HL-60/S4 treated with phorbol 12-myristate 13-acetate at 8.2 ng/mL for 4 days and 3 days (cell line): ENCODE data around the gene CEBPB.
"Not testable (repeated sequence)": the region's sequence is repeated elsewhere in the genome, so short reads cannot be mapped to it uniquely, and the experiment has no call there.

Source experiments
- in situ Hi-C: fragments of 300-500 bp; cut with MboI; formaldehyde crosslinking; loops from 2 replicates; pipeline ENCODE4 v1.15.0; 2022; ENCODE audit warnings: low sequenced_read_pairs

Gene CEBPB

DNA sequence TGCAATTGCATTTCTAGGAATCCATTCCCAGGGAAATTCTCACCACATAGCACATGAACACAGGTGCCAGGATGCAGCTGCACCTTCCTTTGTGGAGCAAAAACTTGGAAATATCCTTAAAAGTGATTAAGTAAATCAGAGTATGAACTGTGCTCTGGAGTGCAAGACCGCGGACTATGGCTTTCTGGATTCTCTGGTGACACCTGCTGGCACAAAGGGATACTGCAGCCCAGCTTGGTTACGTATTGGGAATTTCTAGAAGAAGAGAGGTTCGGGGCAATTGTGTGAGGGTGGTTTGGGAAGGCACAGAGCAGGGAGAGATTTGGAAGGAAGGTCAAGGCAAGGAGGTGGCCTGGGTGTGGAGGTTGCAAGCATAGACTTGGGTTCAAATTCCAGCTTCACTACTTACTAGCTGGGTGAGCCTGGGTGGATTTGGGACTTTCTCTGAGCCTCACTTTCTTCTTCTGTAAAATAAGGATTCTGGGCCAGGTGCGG is 21.3 kb upstream of the CEBPB start:
- in situ Hi-C loops, result no loop called here

DNA sequence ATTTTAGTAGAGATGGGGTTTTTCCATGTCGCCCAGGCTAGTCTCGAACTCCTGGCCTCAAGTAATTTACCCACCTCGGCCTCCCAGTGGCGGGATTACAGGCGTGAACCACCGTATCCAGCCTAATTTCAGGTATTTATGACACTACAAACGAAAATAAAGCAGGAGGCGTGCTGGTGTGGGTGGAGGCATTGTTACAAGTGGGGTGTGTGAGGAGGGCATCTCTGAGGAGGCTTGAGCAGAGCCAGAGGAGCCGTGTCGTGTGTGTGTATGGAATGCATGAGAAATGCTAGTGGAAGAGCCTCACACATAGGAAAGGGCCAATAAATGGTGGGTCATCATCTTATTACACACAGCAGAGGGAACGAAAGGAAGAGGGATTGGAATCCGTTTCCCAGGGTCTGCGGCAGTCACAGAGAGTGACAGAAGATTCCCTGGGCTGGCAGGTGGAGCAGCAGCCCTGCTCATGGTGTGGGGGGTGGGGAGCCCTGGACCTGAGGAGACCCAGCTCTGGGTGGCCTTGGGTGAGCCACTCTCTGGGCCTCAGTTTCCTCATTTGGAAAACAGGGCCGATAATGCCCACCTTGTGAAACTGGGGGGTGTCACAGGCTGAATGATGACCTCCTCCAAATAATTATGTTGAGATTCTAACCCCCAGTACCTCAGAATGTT is 19.9 kb upstream of the CEBPB start:
- in situ Hi-C loops, result no loop called here

DNA sequence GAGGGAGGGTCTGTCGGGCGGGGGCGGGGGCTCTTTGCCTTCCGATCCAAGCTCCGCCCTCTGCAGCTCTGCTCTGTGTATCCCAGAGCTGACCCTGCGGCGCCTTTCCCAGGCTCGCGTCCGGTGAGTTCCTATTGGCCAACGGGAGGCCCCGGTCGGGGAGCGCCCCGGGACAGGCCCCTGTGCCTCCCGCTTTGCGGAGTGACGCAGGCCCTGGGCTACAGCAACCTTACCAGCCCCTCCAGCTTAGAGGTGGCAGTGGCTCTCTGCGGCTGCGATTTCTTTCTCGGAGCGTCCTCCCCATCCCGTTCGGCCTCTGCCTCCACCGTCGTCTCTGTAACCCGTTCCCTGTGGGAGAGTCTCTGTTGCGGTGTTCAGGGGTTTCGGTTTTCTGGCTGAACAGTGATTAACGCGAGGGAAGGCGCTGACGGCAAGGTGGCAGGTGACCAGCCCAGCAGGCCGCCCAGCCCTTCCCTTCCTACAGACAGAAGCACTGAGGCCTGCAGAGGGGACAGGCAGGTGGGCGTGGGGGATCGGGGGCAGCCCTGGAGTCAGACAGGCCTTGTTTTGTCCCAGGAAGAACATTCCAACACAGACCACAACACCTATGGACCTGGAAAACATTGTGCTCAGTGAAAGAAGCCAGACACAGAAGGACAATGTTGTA is 18.1 kb upstream of the CEBPB start:
- in situ Hi-C loops, result no loop called here

DNA sequence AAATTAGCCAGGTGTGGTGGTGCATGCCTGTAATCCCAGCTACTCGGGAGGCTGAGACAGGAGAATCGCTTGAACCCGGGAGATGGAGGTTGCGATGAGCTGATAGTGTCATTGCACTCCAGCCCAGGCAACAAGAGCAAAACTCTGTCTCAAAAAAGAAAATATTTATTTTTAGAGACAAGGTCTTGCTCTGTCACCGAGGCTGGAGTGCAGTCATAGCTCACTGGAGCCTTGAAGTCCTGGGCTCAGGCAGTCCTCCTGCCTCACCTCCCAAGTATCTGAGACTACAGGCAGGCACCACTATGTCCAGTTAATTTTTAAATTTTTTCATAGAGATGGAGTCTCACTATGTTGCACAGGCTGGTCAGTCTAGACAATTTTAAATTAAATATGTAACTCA is 16.2 kb upstream of the CEBPB start:
- in situ Hi-C loops, result no loop called here

DNA sequence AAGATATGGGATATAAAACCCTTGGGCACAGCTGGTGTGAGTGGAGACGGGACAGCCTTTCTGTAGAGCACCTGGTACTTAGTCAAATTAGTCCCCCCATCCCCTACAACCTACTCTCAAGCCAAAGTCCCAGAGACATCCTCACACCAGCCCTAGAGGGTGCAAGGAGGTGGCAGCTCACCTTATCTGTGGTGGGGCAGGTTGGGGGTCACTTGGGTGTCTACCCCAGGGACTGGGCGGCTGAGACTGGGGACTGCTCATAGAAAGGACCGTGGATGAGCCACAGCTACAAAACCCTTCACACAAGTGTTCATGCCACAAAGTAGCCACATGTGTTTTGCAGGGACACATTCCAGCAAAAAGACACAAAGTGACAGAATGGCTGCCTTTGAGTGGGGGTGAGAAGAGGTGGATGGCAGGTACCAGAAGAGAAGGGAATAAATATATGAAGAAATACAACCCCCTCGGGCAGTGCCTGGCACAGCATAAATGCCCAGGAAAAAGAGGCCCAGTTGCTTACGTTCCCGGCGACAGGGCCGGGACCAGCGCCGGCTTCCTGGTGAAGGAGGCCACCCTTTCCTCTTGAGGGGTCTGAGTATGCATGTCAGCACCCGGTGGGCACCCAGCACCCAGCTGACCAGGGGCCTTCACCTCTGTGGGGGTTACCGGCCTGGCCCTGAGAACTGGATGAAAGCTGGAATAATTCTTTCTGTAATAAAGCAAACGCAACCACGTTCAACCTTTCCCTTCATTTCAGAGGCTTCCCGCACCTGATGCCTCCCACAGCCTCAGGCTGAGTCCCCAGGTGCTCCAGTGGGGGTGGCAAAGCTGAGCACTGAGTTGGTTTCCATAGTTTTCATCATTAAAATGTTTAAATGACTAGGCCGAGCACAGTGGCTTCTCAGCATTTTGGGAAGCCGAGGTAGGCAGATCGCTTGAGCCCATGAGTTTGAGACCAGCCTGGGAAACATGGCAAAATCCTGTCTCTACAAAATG is 14.4 kb upstream of the CEBPB start:
- in situ Hi-C loops, result no loop called here

DNA sequence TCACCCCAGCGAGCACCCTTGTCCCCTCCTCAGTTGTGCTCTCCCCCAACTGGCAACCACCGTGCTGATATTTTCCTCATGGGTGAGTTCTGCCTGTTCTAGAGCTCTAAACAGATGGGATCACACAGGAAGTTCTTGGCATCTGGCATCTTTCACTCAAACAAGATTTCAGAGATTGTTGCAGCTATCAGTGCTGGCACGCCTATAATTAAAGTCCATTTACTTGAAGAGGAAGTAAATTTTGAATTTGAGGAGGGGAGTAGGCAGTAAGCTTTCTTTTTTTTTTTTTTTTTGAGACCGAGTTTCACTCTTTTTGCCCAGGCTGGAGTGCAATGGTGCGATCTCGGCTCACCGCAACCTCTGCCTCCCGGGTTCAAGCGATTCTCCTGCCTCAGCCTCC is 12.0 kb upstream of the CEBPB start:
- in situ Hi-C loops, result not testable (repeated sequence)

DNA sequence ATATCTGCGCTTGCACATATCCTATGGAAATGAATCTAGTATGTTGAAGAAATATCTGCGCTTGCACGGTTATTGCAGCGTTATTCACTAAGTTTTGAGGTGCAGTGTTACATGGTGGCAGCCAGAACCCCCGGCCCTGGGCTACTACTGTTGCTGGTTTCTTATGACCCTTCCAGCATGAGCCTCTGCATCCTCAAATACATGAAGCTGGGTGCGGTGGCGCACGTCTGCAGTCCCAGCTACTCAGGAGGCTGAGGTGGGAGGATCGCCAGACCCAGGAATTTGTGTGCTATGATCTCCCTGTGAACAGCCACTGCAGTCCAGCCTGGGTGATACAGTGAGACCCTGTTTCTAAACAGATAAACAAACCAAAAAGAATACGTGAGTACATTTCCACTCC is 9.3 kb upstream of the CEBPB start:
- in situ Hi-C loops, result loop anchor here (10.0 kb wide), 2 partner anchors 163 to 393 kb away; no protein-coding TSS in a partner anchor

DNA sequence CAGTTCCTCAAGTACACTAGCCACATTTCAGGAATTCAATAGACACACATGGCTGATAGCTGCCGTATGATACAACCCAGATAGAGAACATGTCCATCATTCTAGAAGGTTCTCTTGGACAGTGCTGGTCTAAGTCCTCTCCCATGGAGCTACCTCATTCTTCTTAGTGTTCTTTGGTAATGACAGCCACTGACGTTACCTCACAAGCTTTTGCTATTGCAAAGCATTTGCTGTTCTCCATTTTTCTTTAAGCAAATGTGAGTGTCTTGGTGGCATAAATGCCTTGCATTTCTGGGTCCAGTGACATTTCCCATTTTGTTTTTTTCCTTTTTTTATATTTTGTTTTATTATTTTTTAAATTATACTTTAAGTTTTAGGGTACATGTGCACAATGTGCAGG is 8.3 kb upstream of the CEBPB start:
- in situ Hi-C loops, result loop anchor here (10.0 kb wide), 2 partner anchors 162 to 392 kb away; no protein-coding TSS in a partner anchor

DNA sequence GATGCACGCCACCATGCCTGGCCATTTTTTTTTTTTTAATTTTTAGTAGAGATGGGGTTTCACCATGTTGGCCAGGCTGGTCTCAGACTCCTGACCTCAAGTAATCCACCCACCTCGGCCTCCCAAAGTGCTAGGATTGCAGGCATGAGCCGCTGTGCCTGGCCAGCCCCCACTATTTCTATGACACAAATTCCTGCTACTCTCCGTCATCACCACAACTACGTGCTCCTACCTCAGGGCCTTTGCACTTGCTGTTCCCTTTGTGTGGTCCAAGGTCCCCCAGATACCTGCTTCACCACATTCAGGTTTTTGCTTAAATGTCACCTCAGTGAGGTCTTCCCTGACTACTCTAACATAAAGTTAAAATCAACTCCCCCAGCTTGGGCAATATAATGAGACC is 5.2 kb upstream of the CEBPB start:
- in situ Hi-C loops, result loop anchor here (5.0 to 10.0 kb wide), 3 partner anchors 159 to 389 kb away; no protein-coding TSS in a partner anchor

DNA sequence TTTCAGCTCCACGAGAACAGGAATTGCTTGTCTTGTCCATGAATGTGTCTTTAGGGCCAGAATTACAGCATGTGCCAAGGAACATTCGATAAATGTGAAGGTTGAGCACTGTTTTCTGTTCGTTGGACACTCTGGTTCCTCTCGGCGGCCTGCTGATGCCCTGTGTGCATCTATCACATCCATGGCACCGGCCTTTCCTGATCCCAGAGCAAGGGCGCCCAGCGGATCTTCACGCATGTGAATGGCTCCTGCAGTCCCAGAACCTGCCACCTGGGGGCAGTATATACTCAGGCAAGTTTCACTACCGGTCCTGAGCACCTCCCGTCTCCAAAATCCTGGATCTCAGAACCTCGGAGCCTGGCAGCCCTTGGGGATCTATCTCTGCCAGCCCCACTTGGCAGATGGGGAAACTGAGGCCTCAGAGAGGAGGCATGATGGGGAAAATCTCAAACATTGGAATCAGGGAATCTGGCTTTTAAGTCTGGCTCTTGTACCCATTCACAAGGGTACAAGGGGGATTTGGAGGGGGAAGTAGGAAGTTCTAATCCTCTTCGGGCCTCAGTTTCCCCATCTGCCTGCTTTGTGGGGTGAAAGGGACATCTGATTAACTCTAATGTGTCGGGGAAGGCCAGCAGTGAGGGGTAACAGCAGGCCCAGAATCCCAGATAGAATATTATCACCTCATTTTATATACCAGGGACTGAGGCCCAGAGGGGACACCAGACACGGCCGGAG is 4.3 kb upstream of the CEBPB start:
- in situ Hi-C loops, result loop anchor here (5.0 to 10.0 kb wide), 3 partner anchors 158 to 388 kb away; no protein-coding TSS in a partner anchor

DNA sequence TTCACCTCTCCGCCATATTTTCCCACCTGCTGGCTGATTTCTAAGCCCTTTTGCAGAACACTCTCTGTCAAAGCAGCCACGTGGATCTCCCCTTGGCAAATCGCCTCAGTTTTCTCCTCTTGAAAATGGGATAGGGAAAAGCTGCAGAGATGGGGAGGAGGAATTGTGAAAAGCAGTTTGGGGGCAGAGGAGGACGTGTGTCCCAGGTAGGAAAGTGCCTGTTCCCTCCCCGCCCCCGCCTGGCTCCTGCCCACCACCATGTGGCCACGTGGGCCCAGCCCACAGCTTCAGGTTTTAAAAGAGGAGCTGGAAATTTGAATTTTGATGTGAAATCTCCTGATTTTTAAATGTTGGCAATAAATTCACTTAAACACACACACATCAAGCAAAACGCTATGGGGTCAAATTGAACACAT is 3.6 kb upstream of the CEBPB start:
- in situ Hi-C loops, result loop anchor here (5.0 to 10.0 kb wide), 3 partner anchors 158 to 388 kb away; no protein-coding TSS in a partner anchor

DNA sequence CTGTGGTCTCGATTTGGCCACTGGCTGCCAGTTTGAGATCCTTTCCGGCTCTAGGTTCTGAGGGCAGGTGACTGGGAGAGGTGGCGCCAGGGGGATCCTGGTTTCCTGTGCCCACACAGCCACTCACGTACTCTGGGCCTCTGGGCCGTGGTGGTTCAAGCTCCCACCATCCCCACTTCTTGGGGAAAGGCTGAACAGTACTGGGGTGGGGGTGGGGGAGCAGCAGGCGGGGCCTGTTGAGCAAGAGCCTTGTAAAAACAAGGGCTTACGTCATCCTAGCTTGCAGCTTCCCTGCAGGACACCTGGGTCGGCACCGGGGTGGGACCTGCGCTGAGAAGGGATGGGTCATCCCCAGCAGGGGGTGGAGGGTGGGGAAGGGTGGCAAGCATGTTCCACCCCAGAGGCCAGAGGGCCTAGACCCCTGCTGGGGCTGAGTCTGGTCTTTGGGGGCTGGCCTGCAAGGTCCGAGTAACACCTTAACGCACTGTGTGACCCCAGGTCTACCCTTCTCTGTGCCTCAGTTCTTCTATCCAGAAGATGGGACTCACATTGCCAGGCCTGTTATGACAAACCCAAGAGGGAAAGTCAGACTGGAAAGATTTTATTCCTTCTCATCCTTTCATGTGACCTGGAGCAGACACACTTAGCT is 3.1 kb upstream of the CEBPB start:
- in situ Hi-C loops, result loop anchor here (5.0 to 10.0 kb wide), 3 partner anchors 157 to 387 kb away; no protein-coding TSS in a partner anchor

DNA sequence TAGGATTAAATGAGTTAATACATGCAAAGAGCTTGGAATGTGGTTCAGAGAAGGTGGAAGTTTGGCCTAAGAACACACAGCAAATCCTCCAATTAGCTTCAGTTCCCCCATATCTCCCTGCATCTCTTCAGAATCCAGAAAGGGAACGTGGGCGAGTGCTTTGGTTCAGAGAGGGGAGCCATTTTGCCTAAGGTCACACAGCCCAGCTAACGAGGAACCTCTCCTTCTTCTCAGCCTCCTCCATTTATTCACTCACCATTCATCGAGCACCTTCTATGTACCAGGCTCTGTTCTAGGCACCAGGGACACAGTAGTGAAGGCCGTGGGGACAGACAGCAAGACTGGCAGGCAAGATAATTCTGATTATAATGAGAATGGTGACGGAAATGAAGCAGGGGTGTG is 2.3 kb upstream of the CEBPB start:
- in situ Hi-C loops, result loop anchor here (5.0 to 10.0 kb wide), 3 partner anchors 157 to 387 kb away; no protein-coding TSS in a partner anchor

DNA sequence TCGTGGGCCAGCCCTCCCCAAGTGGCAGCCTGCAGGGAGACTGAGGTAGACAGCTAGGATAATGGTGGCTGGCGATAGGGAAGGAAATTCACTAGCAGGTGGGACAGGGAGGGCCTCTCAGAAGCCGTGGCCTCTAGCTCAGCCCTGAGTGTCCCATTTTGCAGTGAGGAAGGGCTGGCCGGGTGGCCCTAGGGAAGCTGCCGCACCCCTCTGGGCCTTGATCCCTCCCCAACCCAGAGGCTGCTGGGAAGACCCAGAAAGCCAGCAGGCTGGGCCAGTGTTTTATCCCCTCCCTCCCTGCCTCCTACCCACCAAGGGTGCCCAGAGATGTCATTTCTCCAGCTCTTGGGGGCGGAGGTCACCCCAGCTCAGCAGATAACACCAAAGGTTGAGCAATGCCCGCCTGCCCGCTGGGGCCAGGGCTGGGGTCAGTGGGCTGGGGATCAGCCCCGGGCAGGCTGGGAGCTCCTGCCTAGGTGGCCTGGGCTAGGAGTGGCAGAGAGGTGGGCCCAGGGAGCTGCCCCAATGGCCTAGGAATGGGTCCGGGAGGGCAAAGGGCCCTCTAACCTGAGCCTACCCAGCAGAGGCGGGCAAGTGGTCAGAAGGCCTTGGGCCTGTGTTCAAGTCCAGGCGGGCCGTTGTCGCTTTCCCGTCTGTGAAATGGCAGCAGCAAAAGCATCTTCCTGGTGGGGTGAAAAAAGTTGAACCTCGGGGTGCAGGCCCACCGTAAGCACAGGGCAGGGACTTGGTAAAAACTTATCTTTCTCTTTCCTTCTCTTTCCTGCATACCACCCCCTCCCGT is 1.6 kb upstream of the CEBPB start:
- in situ Hi-C loops, result loop anchor here (5.0 to 10.0 kb wide), 3 partner anchors 156 to 386 kb away; no protein-coding TSS in a partner anchor

DNA sequence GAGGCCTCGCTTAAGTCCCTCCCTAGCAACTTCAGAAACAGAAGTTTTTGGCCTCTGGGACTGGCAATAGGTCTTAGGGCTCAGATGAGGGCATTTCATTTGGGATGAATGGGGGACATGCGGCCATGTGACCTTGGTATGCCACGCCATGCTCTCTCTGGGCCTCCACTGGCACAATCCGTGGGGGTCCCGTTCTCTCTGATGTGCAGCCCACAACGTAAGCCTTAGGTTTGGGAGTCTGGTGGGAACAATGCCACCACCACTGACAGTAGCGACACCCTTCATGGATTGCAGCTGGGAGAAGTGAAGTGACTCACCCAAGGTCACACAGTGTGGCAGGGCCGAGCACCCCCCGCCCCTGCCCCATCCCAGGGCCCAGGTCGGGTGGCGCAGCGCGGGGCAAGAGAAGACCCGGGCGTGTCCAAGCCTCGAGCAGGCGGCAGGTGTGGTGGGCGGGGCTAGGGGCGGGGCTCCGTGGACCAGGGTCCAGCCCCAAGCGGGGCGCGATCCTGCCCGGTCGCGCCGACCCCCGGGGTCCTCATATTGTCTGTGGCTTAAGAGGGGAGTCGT is 864 bp upstream of the CEBPB start:
- in situ Hi-C loops, result loop anchor here (5.0 to 10.0 kb wide), 3 partner anchors 155 to 385 kb away; no protein-coding TSS in a partner anchor

DNA sequence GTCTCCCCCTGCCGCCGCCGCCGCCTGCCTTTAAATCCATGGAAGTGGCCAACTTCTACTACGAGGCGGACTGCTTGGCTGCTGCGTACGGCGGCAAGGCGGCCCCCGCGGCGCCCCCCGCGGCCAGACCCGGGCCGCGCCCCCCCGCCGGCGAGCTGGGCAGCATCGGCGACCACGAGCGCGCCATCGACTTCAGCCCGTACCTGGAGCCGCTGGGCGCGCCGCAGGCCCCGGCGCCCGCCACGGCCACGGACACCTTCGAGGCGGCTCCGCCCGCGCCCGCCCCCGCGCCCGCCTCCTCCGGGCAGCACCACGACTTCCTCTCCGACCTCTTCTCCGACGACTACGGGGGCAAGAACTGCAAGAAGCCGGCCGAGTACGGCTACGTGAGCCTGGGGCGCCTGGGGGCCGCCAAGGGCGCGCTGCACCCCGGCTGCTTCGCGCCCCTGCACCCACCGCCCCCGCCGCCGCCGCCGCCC is 474 bp downstream of the CEBPB start:
- in situ Hi-C loops, result no loop called here

DNA sequence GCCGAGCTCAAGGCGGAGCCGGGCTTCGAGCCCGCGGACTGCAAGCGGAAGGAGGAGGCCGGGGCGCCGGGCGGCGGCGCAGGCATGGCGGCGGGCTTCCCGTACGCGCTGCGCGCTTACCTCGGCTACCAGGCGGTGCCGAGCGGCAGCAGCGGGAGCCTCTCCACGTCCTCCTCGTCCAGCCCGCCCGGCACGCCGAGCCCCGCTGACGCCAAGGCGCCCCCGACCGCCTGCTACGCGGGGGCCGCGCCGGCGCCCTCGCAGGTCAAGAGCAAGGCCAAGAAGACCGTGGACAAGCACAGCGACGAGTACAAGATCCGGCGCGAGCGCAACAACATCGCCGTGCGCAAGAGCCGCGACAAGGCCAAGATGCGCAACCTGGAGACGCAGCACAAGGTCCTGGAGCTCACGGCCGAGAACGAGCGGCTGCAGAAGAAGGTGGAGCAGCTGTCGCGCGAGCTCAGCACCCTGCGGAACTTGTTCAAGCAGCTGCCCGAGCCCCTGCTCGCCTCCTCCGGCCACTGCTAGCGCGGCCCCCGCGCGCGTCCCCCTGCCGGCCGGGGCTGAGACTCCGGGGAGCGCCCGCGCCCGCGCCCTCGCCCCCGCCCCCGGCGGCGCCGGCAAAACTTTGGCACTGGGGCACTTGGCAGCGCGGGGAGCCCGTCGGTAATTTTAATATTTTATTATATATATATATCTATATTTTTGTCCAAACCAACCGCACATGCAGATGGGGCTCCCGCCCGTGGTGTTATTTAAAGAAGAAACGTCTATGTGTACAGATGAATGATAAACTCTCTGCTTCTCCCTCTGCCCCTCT is 1.1 kb downstream of the CEBPB start:
- in situ Hi-C loops, result no loop called here
